Liver (tissue), 9 donors: ENCODE results near the gene KCNG1. TPM values are rescaled to one million over a fixed set of nuclear protein-coding genes. Genes with fewer than 3 reads are reported as not detected.

Experiments used
- DNase-seq: peaks from one replicate; pipeline ENCODE4 v3.0.0-alpha.2; 2017; ENCODE audit warnings: low spot score
- H3K27ac ChIP-seq, 2 donors: one replicate each; pipeline ENCODE4 v1.7.0; 2013; ENCODE audit warnings: inconsistent platforms in 2 of 2, low read length in 2 of 2, control low read depth in 1 of 2, low read depth in 1 of 2, mild to moderate bottlenecking in 1 of 2
- H3K27me3 ChIP-seq, 4 donors: one replicate each; pipeline versions ENCODE4 v1.6.1 to v1.7.0; 2013; ENCODE audit warnings: low read length in 3 of 4, inconsistent platforms in 1 of 4, mild to moderate bottlenecking in 1 of 4, moderate library complexity in 1 of 4; ENCODE audit not compliant: control insufficient read depth in 4 of 4, insufficient read depth in 4 of 4
- H3K36me3 ChIP-seq, 4 donors: one replicate each; pipeline versions ENCODE4 v1.6.1 to v1.7.0; 2013; ENCODE audit warnings: low read length in 3 of 4, mild to moderate bottlenecking in 3 of 4, low read depth in 1 of 4, moderate library complexity in 1 of 4; ENCODE audit not compliant: control insufficient read depth in 4 of 4, insufficient read depth in 3 of 4
- H3K4me1 ChIP-seq, 4 donors: one replicate each; pipeline versions ENCODE4 v1.6.1 to v1.7.0; 2013; ENCODE audit warnings: low read length in 3 of 4, mild to moderate bottlenecking in 3 of 4, moderate library complexity in 1 of 4; ENCODE audit not compliant: control insufficient read depth in 4 of 4, insufficient read depth in 4 of 4
- H3K4me3 ChIP-seq, 3 donors: one replicate each; pipeline versions ENCODE4 v1.6.1 to v1.7.0; 2013; ENCODE audit warnings: low read length in 3 of 3, control low read depth in 1 of 3, low read depth in 1 of 3, mild to moderate bottlenecking in 1 of 3
- H3K9ac ChIP-seq, 2 donors: one replicate each; pipeline ENCODE4 v1.7.0; 2013; ENCODE audit warnings: low read length in 2 of 2, mild to moderate bottlenecking in 2 of 2, moderate library complexity in 2 of 2, control low read depth in 1 of 2, low read depth in 1 of 2
- H3K9me3 ChIP-seq, 4 donors: one replicate each; pipeline versions ENCODE4 v1.6.1 to v1.7.0; 2013; ENCODE audit warnings: low read length in 3 of 4; ENCODE audit not compliant: control insufficient read depth in 4 of 4
- ATF3 ChIP-seq: IDR thresholded peaks from 2 replicates; pipeline ENCODE4 v1.6.1; 2016; ENCODE audit warnings: antibody characterized with exemption
- CTCF ChIP-seq: fragments of 150-350 bp; IDR thresholded peaks from 2 replicates; pipeline ENCODE4 v1.5.1; 2017; ENCODE audit warnings: improper control_type of control experiment, low read depth, low read length; ENCODE audit not compliant: missing input control
- EGR1 ChIP-seq, 2 donors: IDR thresholded peaks; 2 replicates each; pipeline ENCODE4 v1.6.1; 2016 to 2018; ENCODE audit warnings: antibody characterized with exemption in 2 of 2, low read depth in 2 of 2
- FOXA1 ChIP-seq: IDR thresholded peaks from 2 replicates; pipeline ENCODE4 v1.6.1; 2016; ENCODE audit warnings: antibody characterized with exemption
- FOXA2 ChIP-seq: IDR thresholded peaks from 2 replicates; pipeline ENCODE4 v1.6.1; 2016; ENCODE audit warnings: antibody characterized with exemption
- GABPA ChIP-seq, 2 donors: IDR thresholded peaks in 1 of 2; conservative IDR thresholded peaks in 1 of 2; 2 replicates each; pipeline ENCODE4 v1.6.1; 2016; ENCODE audit warnings: antibody characterized with exemption in 2 of 2, mild to moderate bottlenecking in 1 of 2, moderate library complexity in 1 of 2
- HNF4A ChIP-seq, 2 donors: conservative IDR thresholded peaks; 2 replicates each; pipeline ENCODE4 v1.6.1; 2016; ENCODE audit warnings: antibody characterized with exemption in 2 of 2, mild to moderate bottlenecking in 2 of 2
- HNF4G ChIP-seq: IDR thresholded peaks from 2 replicates; pipeline ENCODE4 v1.6.1; 2016; ENCODE audit warnings: antibody characterized with exemption
- JUND ChIP-seq, 2 donors: IDR thresholded peaks; 2 replicates each; pipeline ENCODE4 v1.6.1; 2016; ENCODE audit warnings: antibody characterized with exemption in 2 of 2
- MAX ChIP-seq: IDR thresholded peaks from 2 replicates; pipeline ENCODE4 v1.6.1; 2016; ENCODE audit warnings: antibody characterized with exemption
- NR2F2 ChIP-seq: IDR thresholded peaks from 2 replicates; pipeline ENCODE4 v1.6.1; 2016; ENCODE audit warnings: antibody characterized with exemption
- RAD21 ChIP-seq, 2 donors: IDR thresholded peaks; 2 replicates each; pipeline ENCODE4 v1.6.1; 2016; ENCODE audit warnings: antibody characterized with exemption in 2 of 2, mild to moderate bottlenecking in 2 of 2
- REST ChIP-seq: IDR thresholded peaks from 2 replicates; pipeline ENCODE4 v1.6.1; 2016; ENCODE audit warnings: antibody characterized with exemption, mild to moderate bottlenecking
- RXRA ChIP-seq, 2 donors: IDR thresholded peaks; 2 replicates each; pipeline ENCODE4 v1.6.1; 2017 to 2018; ENCODE audit warnings: antibody characterized with exemption in 2 of 2, mild to moderate bottlenecking in 1 of 2
- SP1 ChIP-seq: IDR thresholded peaks from 2 replicates; pipeline ENCODE4 v1.6.1; 2018; ENCODE audit warnings: antibody characterized with exemption, mild to moderate bottlenecking
- TAF1 ChIP-seq: conservative IDR thresholded peaks from 2 replicates; pipeline ENCODE4 v1.6.1; 2016; ENCODE audit warnings: antibody characterized with exemption, mild to moderate bottlenecking
- YY1 ChIP-seq: IDR thresholded peaks from 2 replicates; pipeline ENCODE4 v1.6.1; 2016; ENCODE audit warnings: antibody characterized with exemption, mild to moderate bottlenecking
- ZBTB33 ChIP-seq: IDR thresholded peaks from 2 replicates; pipeline ENCODE4 v1.6.1; 2016; ENCODE audit warnings: antibody characterized with exemption
- WGBS: extraction: QIAGEN DNeasy Blood & Tissue Kit; methylation state at CpG from one replicate; pipeline ENCODE4 v1.1.7; 2013; 5-methylcytosine and 5-hydroxymethylcytosine counted together
- polyA plus RNA-seq, 2 donors: library from polyadenylated mRNA; stranded (reverse) in 1 of 2; unstranded in 1 of 2; fragments of 200-250 nt in 1 of 2; fragments of >200 nt in 1 of 2; fragmentation: Nextera tagmentation in 1 of 2; extraction: Ambion mirVana in 1 of 2; gene quantifications; one replicate each; pipeline versions ENCODE4 v1.2.1 to v1.2.3, GENCODE V29; 2013 to 2015
- total RNA-seq, 2 donors: library from RNA; depleted of rRNA; stranded (reverse); fragments of >200 nt; gene quantifications; one replicate each; pipeline ENCODE4 v1.2.3, GENCODE V29; 2014
- donor health status: healthy.
- donor health status: healthy.
- donor health status: healthy.
- donor health status: healthy.
- donor health status: healthy.

Gene KCNG1
- total and polyA plus RNA-seq, 4 donors: 0.08 to 0.24 (median 0.14) TPM; not detected in 1

GRCh38 chr20:51067792-51068191 lies 44.9 kb upstream of the KCNG1 start:
- Histone ChIP-seq H3K4me3 (no peak overlapping the region), H3K27ac (no peak overlapping the region), H3K27me3 (peaks cover 0 to 14% (median under 1%) of the 10 kb centered on the region in 4 donors), H3K4me1 (no peaks in the 10 kb centered on the region), H3K36me3 (no peaks in the 10 kb centered on the region), H3K9ac (no peak overlapping the region), H3K9me3 (no peaks in the 10 kb centered on the region)
- no peak for TF ChIP-seq RXRA (IDR thresholded peaks at IDR 0.05)
- TF ChIP-seq ATF3: no peak
- TF ChIP-seq SP1: no peak
- TF ChIP-seq NR2F2: no peak
- no peak for TF ChIP-seq CTCF
- TF ChIP-seq ZBTB33: no peak
- TF ChIP-seq YY1: no peak
- TF ChIP-seq JUND (IDR thresholded peaks at IDR 0.05): no peak
- TF ChIP-seq GABPA (IDR thresholded peaks at IDR 0.05 in 1 of 2, conservative IDR thresholded peaks at IDR 0.05 in 1 of 2): no peak
- no peak for TF ChIP-seq EGR1 (IDR thresholded peaks at IDR 0.05; ENCODE audit: low read depth in 2 of 2)
- TF ChIP-seq HNF4A (conservative IDR thresholded peaks at IDR 0.05): no peak
- no peak for TF ChIP-seq FOXA1
- TF ChIP-seq TAF1: no peak
- TF ChIP-seq RAD21 (IDR thresholded peaks at IDR 0.05): no peak
- TF ChIP-seq REST: no peak
- no peak for TF ChIP-seq MAX
- TF ChIP-seq HNF4G: no peak
- no peak for TF ChIP-seq FOXA2
- 17% methylated on average over 5 of the region's 5 CpGs for WGBS
- no peak for DNase-seq

- H3K27ac ChIP-seq: no peak overlapping the region
- peaks cover 0 to 8% (median 0%) of the 10 kb centered on the region in 4 donors for H3K27me3 ChIP-seq
- no peaks in the 10 kb centered on the region for H3K4me1 ChIP-seq
- no peak overlapping the region for H3K9ac ChIP-seq
- no peaks in the 10 kb centered on the region for H3K36me3 ChIP-seq
- WGBS: 73% methylated on average over 4 of the region's 4 CpGs
- H3K4me3 ChIP-seq: no peak overlapping the region
- DNase-seq: no peak
- no peaks in the 10 kb centered on the region for H3K9me3 ChIP-seq
- TF ChIP-seq REST (no peak), FOXA2 (no peak), MAX (no peak), TAF1 (no peak), JUND (IDR thresholded peaks at IDR 0.05) (no peak), CTCF (no peak), EGR1 (IDR thresholded peaks at IDR 0.05; ENCODE audit: low read depth in 2 of 2) (no peak)
Observed at GRCh38 chr20:51065615-51066014, 42.7 kb upstream of the KCNG1 start.
